ENCODE measurements around the gene ZNF8.

DNA sequence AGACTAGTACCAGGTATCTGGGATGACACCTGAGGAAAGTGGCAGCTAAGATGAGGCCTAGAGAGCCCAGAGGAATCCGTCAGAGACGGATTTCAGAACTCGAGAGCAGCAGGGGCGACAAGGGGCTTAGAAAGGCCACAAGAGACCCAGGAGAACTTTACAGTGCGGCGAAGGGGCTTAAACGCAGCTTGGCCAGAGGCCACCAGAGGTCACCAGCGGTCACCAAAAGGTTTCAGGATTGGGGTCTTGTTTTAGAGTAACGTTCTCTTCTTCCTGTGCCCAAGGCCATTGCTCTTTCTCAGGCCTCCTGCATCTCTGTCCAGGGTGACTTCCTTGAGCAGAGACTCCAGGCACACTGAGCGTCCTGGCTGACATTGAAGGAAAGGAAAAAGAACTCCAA, 50.2 kb downstream of the ZNF8 start:
- TF ChIP-seq RAD21 (conservative IDR thresholded peaks at IDR 0.05) (peak; percentile 53), SMC3 (conservative IDR thresholded peaks at IDR 0.05; ENCODE audit: poor library complexity) (peak; percentile 57), CTCF (IDR thresholded peaks at IDR 0.05; ENCODE audit: poor library complexity, severe bottlenecking) (peak; percentile 49), EP300 (conservative IDR thresholded peaks at IDR 0.05; ENCODE audit: poor library complexity, severe bottlenecking) (no peak), TAF1 (IDR thresholded peaks at IDR 0.05; ENCODE audit: low read depth) (no peak), EZH2 (IDR thresholded peaks at IDR 0.05; ENCODE audit: borderline replicate concordance, insufficient read depth, low read length, poor library complexity, severe bottlenecking) (no peak), POLR2AphosphoS5 (IDR thresholded peaks at IDR 0.05) (no peak)
- TF ChIP-seq, protein P1, sequence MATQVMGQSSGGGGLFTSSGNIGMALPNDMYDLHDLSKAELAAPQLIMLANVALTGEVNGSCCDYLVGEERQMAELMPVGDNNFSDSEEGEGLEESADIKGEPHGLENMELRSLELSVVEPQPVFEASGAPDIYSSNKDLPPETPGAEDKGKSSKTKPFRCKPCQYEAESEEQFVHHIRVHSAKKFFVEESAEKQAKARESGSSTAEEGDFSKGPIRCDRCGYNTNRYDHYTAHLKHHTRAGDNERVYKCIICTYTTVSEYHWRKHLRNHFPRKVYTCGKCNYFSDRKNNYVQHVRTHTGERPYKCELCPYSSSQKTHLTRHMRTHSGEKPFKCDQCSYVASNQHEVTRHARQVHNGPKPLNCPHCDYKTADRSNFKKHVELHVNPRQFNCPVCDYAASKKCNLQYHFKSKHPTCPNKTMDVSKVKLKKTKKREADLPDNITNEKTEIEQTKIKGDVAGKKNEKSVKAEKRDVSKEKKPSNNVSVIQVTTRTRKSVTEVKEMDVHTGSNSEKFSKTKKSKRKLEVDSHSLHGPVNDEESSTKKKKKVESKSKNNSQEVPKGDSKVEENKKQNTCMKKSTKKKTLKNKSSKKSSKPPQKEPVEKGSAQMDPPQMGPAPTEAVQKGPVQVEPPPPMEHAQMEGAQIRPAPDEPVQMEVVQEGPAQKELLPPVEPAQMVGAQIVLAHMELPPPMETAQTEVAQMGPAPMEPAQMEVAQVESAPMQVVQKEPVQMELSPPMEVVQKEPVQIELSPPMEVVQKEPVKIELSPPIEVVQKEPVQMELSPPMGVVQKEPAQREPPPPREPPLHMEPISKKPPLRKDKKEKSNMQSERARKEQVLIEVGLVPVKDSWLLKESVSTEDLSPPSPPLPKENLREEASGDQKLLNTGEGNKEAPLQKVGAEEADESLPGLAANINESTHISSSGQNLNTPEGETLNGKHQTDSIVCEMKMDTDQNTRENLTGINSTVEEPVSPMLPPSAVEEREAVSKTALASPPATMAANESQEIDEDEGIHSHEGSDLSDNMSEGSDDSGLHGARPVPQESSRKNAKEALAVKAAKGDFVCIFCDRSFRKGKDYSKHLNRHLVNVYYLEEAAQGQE (IDR thresholded peaks at IDR 0.05; ENCODE audit: borderline replicate concordance): no peak
